ENCODE results near the gene TSR1. TPM values are rescaled to one million over a fixed set of nuclear protein-coding genes. Genes with fewer than 3 reads are reported as not detected.

TSR1 gene
- total RNA-seq, 1 experiment from 2014 or later = 42.5 TPM

GRCh38 chr17:2312736-2313135 lies 23.5 kb downstream of the TSR1 start:
- Histone ChIP-seq H3K27ac (peak overlapping the region; percentile 18; the same call in 1 of the 2 replicates), H4K20me1 (ENCODE audit: insufficient read depth) (peaks cover 4% of the 10 kb centered on the region; the same call in 1 of the 2 replicates), H3K36me3 (ENCODE audit: low read depth) (peaks cover 9% of the 10 kb centered on the region), H3K9me3 (ENCODE audit: insufficient read depth, low read depth) (no peaks in the 10 kb centered on the region), H3K79me2 (ENCODE audit: low read depth) (0 out of 2 replicates have a peak, but pooled peaks cover 5% of the 10 kb centered on the region), H3K4me1 (replicated peaks; ENCODE audit: insufficient read depth) (no peaks in the 10 kb centered on the region; the same call in 1 of the 2 replicates), H3K4me3 (no peak overlapping the region), H3K9me2 (ENCODE audit: insufficient read depth) (no peaks in the 10 kb centered on the region), H2AFZ (no peak overlapping the region), H3K4me2 (no peak overlapping the region), H3F3A (ENCODE audit: insufficient read depth, low read depth) (peaks cover 35% of the 10 kb centered on the region), H3K27me3 (ENCODE audit: insufficient read depth, low read depth) (no peaks in the 10 kb centered on the region)
- TF ChIP-seq EZH2 (IDR thresholded peaks at IDR 0.05; ENCODE audit: low read depth) (no peak), CTCF (conservative IDR thresholded peaks at IDR 0.05) (no peak)
- ChIA-PET CTCF (no interaction called here), POLR2A (ENCODE audit: unreplicated experiment) (interaction anchor here (0.6 to 0.7 kb wide), 2 partner anchors 9 kb away, joined by 3 read pairs; partner anchors contain the start of genes SMG6 and SRR)
- DNase-seq = no peak
- intact Hi-C loops (cut with micrococcal nuclease; ENCODE audit: unreplicated experiment) = no loop called here
- no TSS peak for BruUV-seq (replicated peaks)

- ChIA-PET CTCF (no interaction called here), POLR2A (ENCODE audit: unreplicated experiment) (interaction anchor here (0.7 kb wide), 1 partner anchor 27 kb away, joined by 3 read pairs; the partner anchor contains the start of gene TSR1)
- Histone ChIP-seq H3K4me2 (no peak overlapping the region), H3K79me2 (ENCODE audit: low read depth) (peaks cover 25% of the 10 kb centered on the region), H3K36me3 (ENCODE audit: low read depth) (peaks cover 4% of the 10 kb centered on the region; the same call in 1 of the 2 replicates), H3K27me3 (ENCODE audit: insufficient read depth, low read depth) (no peaks in the 10 kb centered on the region), H3K4me3 (no peak overlapping the region), H3K27ac (no peak overlapping the region), H3F3A (ENCODE audit: insufficient read depth, low read depth) (peaks cover 34% of the 10 kb centered on the region), H2AFZ (no peak overlapping the region), H3K9me2 (ENCODE audit: insufficient read depth) (no peaks in the 10 kb centered on the region), H3K9me3 (ENCODE audit: insufficient read depth, low read depth) (no peaks in the 10 kb centered on the region), H4K20me1 (ENCODE audit: insufficient read depth) (peaks cover 4% of the 10 kb centered on the region; the same call in 1 of the 2 replicates), H3K4me1 (replicated peaks; ENCODE audit: insufficient read depth) (peaks cover 7% of the 10 kb centered on the region)
- BruUV-seq (replicated peaks) = no TSS peak
- no peak for DNase-seq
- TF ChIP-seq EZH2 (IDR thresholded peaks at IDR 0.05; ENCODE audit: low read depth) (no peak), CTCF (conservative IDR thresholded peaks at IDR 0.05) (no peak)
- intact Hi-C loops (cut with micrococcal nuclease; ENCODE audit: unreplicated experiment) = no loop called here
Observed at GRCh38 chr17:2309338-2310154, 26.7 kb downstream of the TSR1 start.

GRCh38 chr17:2304931-2305330 lies 31.3 kb downstream of the TSR1 start:
- TF ChIP-seq CTCF (conservative IDR thresholded peaks at IDR 0.05) (no peak), EZH2 (IDR thresholded peaks at IDR 0.05; ENCODE audit: low read depth) (no peak)
- CTCF ChIA-PET = no interaction called here
- intact Hi-C loops (cut with micrococcal nuclease; ENCODE audit: unreplicated experiment) = loop anchor here (5.0 kb wide), 1 partner anchor 97 kb away; the partner anchor contains the start of gene MNT
- peak overlapping the region; percentile 95 for H2AFZ ChIP-seq
- H3K4me2 ChIP-seq = peak overlapping the region; percentile 76
- H3K9me3 ChIP-seq (ENCODE audit: insufficient read depth, low read depth) = no peaks in the 10 kb centered on the region
- no peak for DNase-seq
- peaks cover 29% of the 10 kb centered on the region for H3F3A ChIP-seq (ENCODE audit: insufficient read depth, low read depth)
- H3K9me2 ChIP-seq (ENCODE audit: insufficient read depth) = no peaks in the 10 kb centered on the region
- H3K27me3 ChIP-seq (ENCODE audit: insufficient read depth, low read depth) = no peaks in the 10 kb centered on the region
- peak overlapping the region; percentile 42 for H3K27ac ChIP-seq
- POLR2A ChIA-PET (ENCODE audit: unreplicated experiment) = no interaction called here
- peaks cover 17% of the 10 kb centered on the region for H3K4me1 ChIP-seq (replicated peaks; ENCODE audit: insufficient read depth)
- H3K4me3 ChIP-seq = peak overlapping the region; percentile 94
- peaks cover 59% of the 10 kb centered on the region for H3K79me2 ChIP-seq (ENCODE audit: low read depth)
- H3K36me3 ChIP-seq (ENCODE audit: low read depth) = no peaks in the 10 kb centered on the region
- BruUV-seq (replicated peaks) = TSS peak; percentile 69
- H4K20me1 ChIP-seq (ENCODE audit: insufficient read depth) = no peaks in the 10 kb centered on the region
